ENCODE measurements around the gene CCDC158. TPM values are rescaled to one million over a fixed set of nuclear protein-coding genes. Genes with fewer than 3 reads are reported as not detected.

CCDC158 gene
- total and polyA plus RNA-seq, 2 of the 8 experiments (the other 6 are each of a cell fraction or from before 2014, with no cell fraction given): not detected

DNA sequence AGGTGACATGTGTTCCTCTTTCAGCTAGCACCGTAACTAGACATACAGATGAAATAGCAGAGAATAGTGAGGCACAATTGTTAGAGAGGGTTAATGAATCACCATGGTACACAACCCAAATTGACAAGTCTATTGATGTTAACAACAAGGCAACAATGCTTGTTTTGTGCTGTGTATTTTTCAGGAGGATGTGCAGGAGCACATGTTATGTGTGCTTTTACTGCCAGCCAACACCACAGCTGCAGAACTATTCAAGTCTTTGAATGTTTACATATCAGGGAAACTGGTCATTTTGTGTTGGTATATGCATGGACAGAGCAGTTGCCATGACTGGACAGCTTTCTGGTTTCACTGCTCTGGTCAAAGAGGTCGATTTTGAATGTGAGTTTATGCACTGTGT is 81.6 kb downstream of the CCDC158 start:
- Histone ChIP-seq H3K79me1 (ENCODE audit: low read depth, low read length) (no peaks in the 10 kb centered on the region), H2BK20ac (ENCODE audit: low read length) (no peak overlapping the region), H3K9ac (replicated peaks in 1 of 4; ENCODE audit: extremely low read depth in 1 of 4, low read depth in 3 of 4, low read length in 3 of 4) (no peak overlapping the region), H3K14ac (ENCODE audit: insufficient read length) (no peak overlapping the region), H3K27ac (ENCODE audit: low read depth, low read length) (no peak overlapping the region), H3K23ac (ENCODE audit: insufficient read length) (no peak overlapping the region), H3K4me2 (ENCODE audit: insufficient read depth in 1 of 2, low read depth in 2 of 2, low read length in 2 of 2) (no peak overlapping the region), H3K36me3 (ENCODE audit: control insufficient read depth in 2 of 4, insufficient read depth in 4 of 4, low read length in 3 of 4) (no peaks in the 10 kb centered on the region), H3K79me2 (ENCODE audit: control insufficient read depth in 1 of 2, insufficient read depth in 2 of 2, low read length in 2 of 2) (no peaks in the 10 kb centered on the region), H3K9me3 (ENCODE audit: insufficient read depth in 2 of 2, low read depth in 1 of 2, low read length in 1 of 2) (no peaks in the 10 kb centered on the region), H2AK5ac (ENCODE audit: low read depth, low read length) (no peak overlapping the region), H4K20me1 (replicated peaks in 1 of 2; ENCODE audit: control insufficient read depth in 1 of 2, insufficient read depth in 2 of 2, low read length in 2 of 2) (no peaks in the 10 kb centered on the region), H3K4me3 (ENCODE audit: extremely low read depth in 1 of 4, insufficient read depth in 2 of 4, low read depth in 3 of 4, low read length in 4 of 4) (no peak overlapping the region), H3K56ac (replicated peaks; ENCODE audit: insufficient read length, low read depth, low read length) (no peak overlapping the region), H4K5ac (ENCODE audit: insufficient read length, low read depth, low read length) (no peak overlapping the region), H2BK12ac (ENCODE audit: low read depth, low read length) (no peak overlapping the region), H3K4me1 (replicated peaks in 1 of 4; ENCODE audit: control insufficient read depth in 3 of 4, insufficient read depth in 4 of 4, low read length in 3 of 4) (no peaks in the 10 kb centered on the region), H2BK15ac (ENCODE audit: low read length) (no peak overlapping the region), H3K18ac (ENCODE audit: extremely low read depth, low read length) (no peak overlapping the region), H4K8ac (ENCODE audit: extremely low read depth, insufficient read depth, low read length) (no peak overlapping the region), H3K4ac (replicated peaks; ENCODE audit: insufficient read length, low read depth, low read length) (no peak overlapping the region), H3K27me3 (replicated peaks in 1 of 4; ENCODE audit: control insufficient read depth in 3 of 4, extremely low read depth in 1 of 4, insufficient read depth in 3 of 4, low read length in 3 of 4) (no peaks in the 10 kb centered on the region), H2BK5ac (ENCODE audit: low read depth, low read length) (no peak overlapping the region), H2BK120ac (replicated peaks; ENCODE audit: low read depth, low read length) (no peak overlapping the region), H4K91ac (replicated peaks; ENCODE audit: insufficient read length, low read length) (no peak overlapping the region), H2AFZ (ENCODE audit: low read length) (no peak overlapping the region), H3K23me2 (ENCODE audit: low read depth, low read length) (no peaks in the 10 kb centered on the region)
- DNase-seq (ENCODE audit: low read depth in 1 of 2, low spot score in 2 of 2): no peak
- TF ChIP-seq, protein P1, sequence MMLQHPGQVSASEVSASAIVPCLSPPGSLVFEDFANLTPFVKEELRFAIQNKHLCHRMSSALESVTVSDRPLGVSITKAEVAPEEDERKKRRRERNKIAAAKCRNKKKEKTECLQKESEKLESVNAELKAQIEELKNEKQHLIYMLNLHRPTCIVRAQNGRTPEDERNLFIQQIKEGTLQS (IDR thresholded peaks at IDR 0.05; ENCODE audit: insufficient read depth, low read depth, low read length): no peak
- TF ChIP-seq RBBP5 (IDR thresholded peaks at IDR 0.05; ENCODE audit: borderline replicate concordance, low read depth, low read length): no peak
- no peak for TF ChIP-seq KDM5A (IDR thresholded peaks at IDR 0.05; ENCODE audit: low read length)
- TF ChIP-seq, protein P2, sequence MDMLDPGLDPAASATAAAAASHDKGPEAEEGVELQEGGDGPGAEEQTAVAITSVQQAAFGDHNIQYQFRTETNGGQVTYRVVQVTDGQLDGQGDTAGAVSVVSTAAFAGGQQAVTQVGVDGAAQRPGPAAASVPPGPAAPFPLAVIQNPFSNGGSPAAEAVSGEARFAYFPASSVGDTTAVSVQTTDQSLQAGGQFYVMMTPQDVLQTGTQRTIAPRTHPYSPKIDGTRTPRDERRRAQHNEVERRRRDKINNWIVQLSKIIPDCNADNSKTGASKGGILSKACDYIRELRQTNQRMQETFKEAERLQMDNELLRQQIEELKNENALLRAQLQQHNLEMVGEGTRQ (IDR thresholded peaks at IDR 0.05; ENCODE audit: low read length): no peak
- no peak for TF ChIP-seq RFX5 (IDR thresholded peaks at IDR 0.05; ENCODE audit: borderline replicate concordance, low read depth, low read length)
- TF ChIP-seq CHD1 (IDR thresholded peaks at IDR 0.05; ENCODE audit: low read depth, low read length): no peak
- TF ChIP-seq BRCA1 (IDR thresholded peaks at IDR 0.05; ENCODE audit: low read depth, low read length): no peak
- TF ChIP-seq BACH1 (IDR thresholded peaks at IDR 0.05; ENCODE audit: low read length): no peak
- TF ChIP-seq EGR1 (IDR thresholded peaks at IDR 0.05; ENCODE audit: borderline replicate concordance, low read depth, low read length): no peak
- TF ChIP-seq CREB1 (IDR thresholded peaks at IDR 0.05): no peak
- TF ChIP-seq KDM1A (IDR thresholded peaks at IDR 0.05; ENCODE audit: borderline replicate concordance, low read length): no peak
- ChIA-PET CTCF (ENCODE audit: partially characterized antibody) (interaction anchor here (1.1 to 2.5 kb wide), 5 partner anchors 10 to 418 kb away, joined by 3 to 11 read pairs (median 4); no protein-coding TSS in a partner anchor), POLR2A (ENCODE audit: partially characterized antibody) (no interaction called here)
- FAIRE-seq: no peak
- 92% methylated on average over 2 of the region's 2 CpGs; no CpG with 5 or more reads in 1 of the 2 experiments for whole genome bisulfite sequencing, 2 experiments (ENCODE audit: extremely low coverage in 1 of 2, insufficient coverage in 1 of 2, insufficient read length in 1 of 2, insufficient replicate concordance in 2 of 2, low coverage in 1 of 2, low lambda C conversion rate in 2 of 2, missing lambda C conversion rate in 1 of 2)

Measured in H1 (cell line).